IMR-90 (cell line): ENCODE results near the gene ADAMTS9.

Experiments used
- MAFK ChIP-seq: IDR thresholded peaks from 2 replicates; pipeline ENCODE4 v1.6.1; 2012; ENCODE audit warnings: low read depth, low read length, improper control_type of control experiment
- MXI1 ChIP-seq: IDR thresholded peaks from 2 replicates; pipeline ENCODE4 v1.6.1; 2012; ENCODE audit warnings: low read depth, mild to moderate bottlenecking, low read length, moderate library complexity, borderline replicate concordance
- POLR2A ChIP-seq: IDR thresholded peaks from 2 replicates; pipeline ENCODE4 v1.6.1; 2012; ENCODE audit warnings: mild to moderate bottlenecking, low read depth, low read length
- TF ChIP-seq, protein P1 (sequence below): conservative IDR thresholded peaks from 2 replicates; pipeline ENCODE4 v1.5.1; 2012; ENCODE audit warnings: mild to moderate bottlenecking, low read depth, low read length, improper control_type of control experiment

DNA sequence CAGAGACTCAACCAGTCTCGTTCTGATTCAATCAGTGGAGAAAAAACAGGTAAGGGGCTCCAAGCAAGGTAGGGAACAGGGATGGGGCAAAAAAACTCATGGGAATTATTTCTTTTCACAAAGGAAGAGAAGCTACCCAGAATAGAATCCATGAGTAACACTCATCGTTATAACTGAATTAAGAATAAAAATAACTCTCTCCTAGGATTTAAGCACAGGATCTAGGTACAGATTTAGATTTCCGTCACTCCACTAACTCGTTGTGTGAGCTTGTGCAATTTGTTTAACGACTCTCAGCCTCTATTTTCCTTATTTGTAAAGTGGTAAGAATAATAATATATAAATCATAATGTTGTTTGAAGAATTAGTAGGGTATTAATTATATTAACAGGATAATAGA is 68.6 kb downstream of the ADAMTS9 start:
- TF ChIP-seq, protein P1, sequence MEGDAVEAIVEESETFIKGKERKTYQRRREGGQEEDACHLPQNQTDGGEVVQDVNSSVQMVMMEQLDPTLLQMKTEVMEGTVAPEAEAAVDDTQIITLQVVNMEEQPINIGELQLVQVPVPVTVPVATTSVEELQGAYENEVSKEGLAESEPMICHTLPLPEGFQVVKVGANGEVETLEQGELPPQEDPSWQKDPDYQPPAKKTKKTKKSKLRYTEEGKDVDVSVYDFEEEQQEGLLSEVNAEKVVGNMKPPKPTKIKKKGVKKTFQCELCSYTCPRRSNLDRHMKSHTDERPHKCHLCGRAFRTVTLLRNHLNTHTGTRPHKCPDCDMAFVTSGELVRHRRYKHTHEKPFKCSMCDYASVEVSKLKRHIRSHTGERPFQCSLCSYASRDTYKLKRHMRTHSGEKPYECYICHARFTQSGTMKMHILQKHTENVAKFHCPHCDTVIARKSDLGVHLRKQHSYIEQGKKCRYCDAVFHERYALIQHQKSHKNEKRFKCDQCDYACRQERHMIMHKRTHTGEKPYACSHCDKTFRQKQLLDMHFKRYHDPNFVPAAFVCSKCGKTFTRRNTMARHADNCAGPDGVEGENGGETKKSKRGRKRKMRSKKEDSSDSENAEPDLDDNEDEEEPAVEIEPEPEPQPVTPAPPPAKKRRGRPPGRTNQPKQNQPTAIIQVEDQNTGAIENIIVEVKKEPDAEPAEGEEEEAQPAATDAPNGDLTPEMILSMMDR = no peak
- no peak for TF ChIP-seq MAFK
- no peak for TF ChIP-seq POLR2A
- TF ChIP-seq MXI1 = no peak
